H1 (cell line): ENCODE measurements around the gene RALGAPA2. TPM values are rescaled to one million over a fixed set of nuclear protein-coding genes. Genes with fewer than 3 reads are reported as not detected.

Experiments used
- SAP30 ChIP-seq: fragments of 300-600 bp; sonication (generic); IDR thresholded peaks from 2 replicates; pipeline ENCODE4 v1.7.1; 2012; ENCODE audit warnings: low read length, moderate library complexity, mild to moderate bottlenecking, inconsistent platforms; ENCODE audit not compliant: insufficient read depth, insufficient replicate concordance
- polyA plus RNA-seq, 7 experiments: library from polyadenylated mRNA; depleted of rRNA in 3 of 7; stranded (reverse) in 5 of 7; unstranded in 2 of 7; fragments of >200 nt in 5 of 7; fragments of 200-250 nt in 2 of 7; gene quantifications; 1 replicate in 5 of 7; 2 replicates in 1 of 7; 4 replicates in 1 of 7; pipeline versions ENCODE4 v1.2.1 to v1.2.3, GENCODE V29; 2011 to 2013; ENCODE audit warnings: missing spikeins in 2 of 7, mixed read lengths in 2 of 7
- total RNA-seq: library from RNA; stranded (reverse); fragmentation: NEBNext Ultra II Directional; extraction: Animal tissue kit (Norgen Biotek cat#: 25700); gene quantifications from 2 replicates; pipeline ENCODE4 v1.2.1, GENCODE V29; 2021

The RALGAPA2 gene
- total and polyA plus RNA-seq, 2 of the 8 experiments (the other 6 are each of a cell fraction or from before 2014, with no cell fraction given): 5.1 to 25.5 TPM

- TF ChIP-seq SAP30: no peak
These were observed 265.2 kb downstream of the RALGAPA2 start (continued) for GRCh38 chr20:20447196-20447595.
